Suppressor macrophage treated with lipopolysaccharide for 4 hours (primary cell): ENCODE results near the gene GRM8.
"Not testable (repeated sequence)": the region's sequence is repeated elsewhere in the genome, so short reads cannot be mapped to it uniquely, and the experiment has no call there.

ENCODE experiments used
- DNase-seq: peaks from one replicate; pipeline ENCODE4 v3.0.0-alpha.2; 2020

The GRM8 gene

DNA sequence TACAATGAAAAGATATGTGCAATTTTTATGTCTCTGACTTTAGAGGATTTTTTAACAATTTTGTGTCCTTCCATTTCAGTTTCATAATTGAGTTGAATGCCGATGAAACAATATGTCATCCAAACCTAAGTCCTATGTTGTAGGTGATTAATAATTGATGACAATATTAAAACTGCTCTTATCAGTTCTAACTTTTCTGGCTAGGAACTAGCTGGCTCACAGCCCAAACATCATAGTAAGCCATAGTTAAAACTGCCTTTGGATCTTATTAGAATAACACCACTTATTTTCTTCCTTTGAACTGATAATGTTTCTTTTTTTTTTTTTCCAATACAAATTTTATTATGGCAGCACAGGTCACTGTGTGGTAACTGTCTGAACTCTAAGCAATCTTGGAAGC lies 230.9 kb downstream of the GRM8 start:
- DNase-seq, result no peak

- DNase-seq, result no peak
These were observed 231.6 kb downstream of the GRM8 start for GRCh38 chr7:127021019-127021738.

DNA sequence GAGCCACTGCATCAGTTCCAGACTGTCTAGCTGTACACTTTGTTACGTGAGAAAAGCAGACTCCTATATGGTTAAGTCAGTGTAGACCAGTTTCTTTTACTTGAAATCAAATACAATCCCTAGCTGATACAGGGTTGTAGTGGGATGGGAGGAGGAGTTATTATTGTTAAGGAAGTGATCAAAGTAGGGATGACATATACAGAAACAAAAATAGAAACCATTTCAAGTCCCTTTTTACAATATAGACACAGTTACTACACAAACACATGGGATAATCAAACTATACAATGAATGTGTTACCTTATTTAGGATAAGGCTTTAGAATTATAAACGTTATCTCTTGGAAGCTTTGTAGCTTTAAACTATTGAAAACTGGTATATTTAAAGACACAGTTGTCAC lies 233.9 kb downstream of the GRM8 start:
- DNase-seq, result no peak

- DNase-seq, result no peak
These were observed 235.5 kb downstream of the GRM8 start for GRCh38 chr7:127017196-127017595.

DNA sequence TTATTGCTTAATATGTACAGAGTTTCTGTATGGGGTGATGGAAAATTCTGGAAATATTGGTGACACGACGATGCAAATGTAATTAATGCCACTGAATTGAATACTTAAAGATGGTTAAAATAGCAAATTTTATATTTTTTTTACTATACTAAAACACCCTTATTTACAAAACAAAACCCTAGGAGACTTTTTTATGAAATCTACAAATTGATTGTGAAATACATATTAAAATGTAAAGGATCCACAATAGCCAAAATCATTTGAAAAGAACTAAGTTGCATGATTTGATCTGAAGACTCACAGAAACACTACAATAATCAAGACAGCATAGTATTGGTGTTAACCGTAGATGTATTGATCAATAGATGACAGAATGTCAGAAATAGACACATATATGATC lies 252.0 kb downstream of the GRM8 start:
- no peak for DNase-seq

- no peak for DNase-seq
These were observed 256.1 kb downstream of the GRM8 start for GRCh38 chr7:126996659-126997058.

- no peak for DNase-seq
These were observed 259.0 kb downstream of the GRM8 start for GRCh38 chr7:126993626-126994213.

DNA sequence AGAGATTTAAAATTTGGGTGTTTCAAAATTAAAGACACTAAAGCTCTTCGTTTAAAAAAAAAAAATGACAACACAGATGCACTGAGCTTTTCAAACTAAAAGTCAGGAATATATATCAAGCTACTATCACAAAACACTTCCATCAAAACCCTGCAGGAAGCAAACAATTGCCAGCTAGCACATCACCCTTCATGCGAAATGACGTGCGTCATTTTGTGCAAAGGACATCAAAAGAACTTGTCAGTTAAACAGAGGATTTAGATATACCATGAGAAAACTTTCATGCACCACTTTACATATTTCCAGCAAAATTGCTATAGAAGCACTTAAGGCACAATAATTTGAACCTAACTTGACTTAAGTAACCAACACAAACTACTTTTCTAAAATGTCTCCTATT lies 264.7 kb downstream of the GRM8 start:
- no peak for DNase-seq

DNA sequence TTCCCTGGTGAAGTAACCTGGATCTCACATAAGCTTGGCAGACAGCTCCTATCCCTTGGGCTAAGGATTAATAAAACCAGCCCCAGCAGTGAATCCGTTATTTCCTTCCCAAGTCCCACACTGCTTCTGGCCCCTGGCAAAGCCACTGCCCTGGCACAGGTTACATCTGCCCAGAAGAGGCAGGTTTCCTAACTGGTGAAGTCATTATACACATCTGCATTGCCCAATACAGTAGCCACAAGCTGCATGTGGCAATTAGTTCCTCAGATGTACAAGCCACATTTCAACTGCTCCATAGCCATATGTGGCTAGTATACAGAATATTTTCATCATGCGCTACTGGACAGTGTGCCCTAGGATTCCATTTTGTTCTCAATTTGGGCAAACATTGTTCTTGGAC lies 273.0 kb downstream of the GRM8 start:
- no peak for DNase-seq

- no peak for DNase-seq
These were observed 273.9 kb downstream of the GRM8 start for GRCh38 chr7:126978865-126979264.

GRCh38 chr7:126973066-126973465 lies 279.7 kb downstream of the GRM8 start:
- DNase-seq, result no peak

DNA sequence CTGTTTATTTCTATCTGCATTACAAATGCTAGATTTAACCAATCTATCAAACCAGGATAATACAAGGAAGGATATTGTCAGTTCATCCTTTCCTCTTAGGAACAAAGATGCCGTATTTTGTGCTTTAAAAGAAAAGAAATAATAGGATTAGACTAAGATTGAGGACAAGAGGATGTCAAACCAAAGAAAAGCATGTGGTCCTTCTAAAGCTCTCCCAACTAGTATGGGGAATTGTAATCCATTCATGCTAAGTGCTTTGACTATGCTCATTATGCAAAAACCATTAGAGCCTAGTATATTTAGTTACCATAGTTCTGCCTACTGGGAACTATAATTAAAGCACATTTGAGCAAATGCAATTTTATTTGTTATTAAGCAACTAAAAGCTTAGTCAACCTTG lies 280.2 kb downstream of the GRM8 start:
- no peak for DNase-seq

- DNase-seq, result no peak
These were observed 293.1 kb downstream of the GRM8 start for GRCh38 chr7:126959649-126960048.

DNA sequence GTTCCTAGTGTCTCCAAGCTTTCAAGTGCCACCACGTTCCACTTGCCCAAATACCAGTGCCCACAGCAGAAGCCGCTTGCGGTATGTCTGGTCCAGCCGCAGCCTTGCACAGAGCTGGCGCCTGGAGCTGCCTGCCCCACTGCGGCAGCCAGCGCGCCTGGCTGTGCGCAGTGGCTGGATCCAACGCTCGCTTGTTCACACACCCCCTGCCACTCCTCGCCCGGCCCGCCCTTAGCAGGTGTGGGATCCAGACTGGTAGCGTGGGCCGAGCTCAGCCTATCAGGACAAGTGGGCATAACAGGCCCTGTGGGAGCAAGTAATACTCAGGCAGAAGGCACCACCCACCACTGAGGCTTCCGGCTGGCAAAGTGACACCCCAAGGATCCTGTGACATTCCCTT lies 294.4 kb downstream of the GRM8 start:
- DNase-seq, result no peak

DNA sequence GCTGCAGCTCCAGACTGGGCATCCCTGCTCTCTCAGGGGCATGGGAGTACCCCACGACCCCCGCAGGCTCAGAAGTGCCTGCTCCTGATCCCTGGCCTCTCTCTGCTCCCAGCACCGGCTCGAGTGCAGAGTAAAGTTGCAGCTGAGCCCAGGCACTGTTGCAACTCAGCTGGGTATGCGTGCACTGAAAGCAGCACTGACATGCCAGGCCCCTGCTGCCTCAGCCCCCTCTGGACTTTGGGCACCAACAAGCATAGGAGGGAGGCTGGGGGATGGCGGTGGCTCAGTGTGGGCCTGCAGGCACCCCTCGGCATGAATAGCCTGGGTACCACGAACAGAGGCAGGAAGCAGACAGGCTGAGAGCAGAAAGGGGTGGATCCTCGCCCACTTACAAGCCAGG lies 295.3 kb downstream of the GRM8 start:
- no peak for DNase-seq

DNA sequence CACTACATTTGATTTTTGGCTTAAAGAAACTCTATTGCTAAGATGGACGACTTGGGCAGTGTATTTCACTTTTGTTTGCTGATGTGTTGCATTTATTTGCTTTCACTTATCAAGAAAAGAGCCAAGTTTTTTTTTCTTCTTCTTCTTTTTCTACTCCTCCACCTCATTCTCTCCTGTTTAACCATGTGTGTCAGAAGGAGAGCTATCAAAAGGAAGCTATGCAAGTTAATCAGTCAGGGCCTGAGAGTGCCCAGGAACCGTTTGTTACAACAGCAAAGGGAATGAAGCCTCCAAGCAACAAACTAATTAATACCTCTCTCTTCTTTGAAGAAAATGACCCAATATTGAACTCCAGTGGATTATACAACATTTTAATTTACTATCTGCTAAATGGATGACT lies 299.3 kb downstream of the GRM8 start:
- DNase-seq, result no peak

DNA sequence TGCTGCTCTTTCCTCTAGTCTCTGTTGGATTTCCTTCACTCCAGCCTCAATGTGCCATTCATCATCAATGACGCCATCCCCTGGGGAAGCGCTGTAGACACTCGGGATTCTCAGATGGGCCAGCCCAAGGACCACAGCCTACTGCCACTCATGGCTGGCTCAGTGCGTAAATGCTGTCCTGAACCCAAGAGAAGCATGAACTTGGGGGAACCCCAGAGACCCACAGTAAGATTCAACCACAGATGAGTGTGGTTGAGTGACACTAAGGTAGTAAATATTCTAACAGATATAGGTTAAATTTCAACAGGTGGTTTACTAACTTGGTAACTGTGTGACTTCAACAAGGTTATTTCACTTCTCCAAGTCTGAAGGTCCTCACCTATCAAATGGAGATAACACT lies 304.1 kb downstream of the GRM8 start:
- DNase-seq, result no peak

- DNase-seq, result no peak
These were observed 311.9 kb downstream of the GRM8 start for GRCh38 chr7:126940723-126941307.

DNA sequence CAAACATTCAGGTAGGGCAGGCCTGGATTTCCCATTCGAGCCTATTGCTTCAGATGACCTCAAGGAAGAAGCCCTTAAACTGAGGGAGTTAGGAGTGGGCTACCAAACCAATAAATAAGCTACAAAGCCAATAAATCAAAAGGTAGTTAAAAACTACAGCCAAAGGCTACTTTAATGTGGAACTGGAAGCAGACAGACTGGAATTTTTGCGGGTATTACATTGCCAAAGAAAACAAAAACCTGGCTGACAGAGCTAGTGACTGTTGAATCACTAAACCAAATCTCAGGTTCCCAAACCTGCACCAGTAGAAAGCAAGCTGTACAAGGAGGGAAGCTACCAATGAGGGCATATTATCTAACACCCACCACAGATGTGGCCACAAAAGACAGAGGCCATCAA lies 315.6 kb downstream of the GRM8 start:
- no peak for DNase-seq

DNA sequence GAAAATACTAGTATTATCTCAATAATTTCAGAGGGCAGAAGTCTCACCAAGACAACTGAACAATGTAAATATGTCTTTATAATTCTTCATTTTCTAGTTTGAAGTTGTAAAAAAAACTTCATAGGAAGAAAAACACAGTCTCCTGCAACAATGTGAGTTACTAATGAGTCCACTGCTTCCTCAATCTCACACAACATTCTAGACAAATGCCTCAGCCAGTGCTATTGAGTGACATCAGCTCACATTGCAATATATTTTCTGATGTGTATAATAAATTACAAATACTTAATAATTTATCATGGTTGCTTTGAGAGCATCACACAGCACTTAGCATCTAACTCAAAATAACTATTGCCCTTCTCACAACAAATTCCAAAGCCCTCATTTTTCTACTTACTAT lies 321.2 kb downstream of the GRM8 start:
- no peak for DNase-seq

DNA sequence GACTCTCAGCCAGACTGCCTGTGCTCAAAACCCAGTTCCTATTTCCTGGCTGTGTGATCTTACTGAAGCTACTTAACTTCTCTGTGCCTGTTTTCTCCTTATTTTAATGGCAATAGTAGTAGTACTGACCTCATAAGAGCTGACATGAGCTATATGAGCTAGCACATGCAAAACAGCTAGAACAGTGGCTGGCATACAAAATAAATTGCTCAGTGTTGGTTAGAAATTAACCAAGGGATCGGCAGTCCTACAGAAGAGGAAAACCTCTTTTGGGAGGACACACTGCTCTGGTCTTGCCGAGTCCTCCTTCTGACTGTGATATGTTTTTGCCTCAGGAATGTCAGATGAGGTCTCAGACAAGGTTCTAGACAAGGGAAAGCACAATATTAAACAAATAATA lies 322.6 kb downstream of the GRM8 start:
- no peak for DNase-seq

GRCh38 chr7:126924477-126924876 lies 328.3 kb downstream of the GRM8 start:
- no peak for DNase-seq

DNA sequence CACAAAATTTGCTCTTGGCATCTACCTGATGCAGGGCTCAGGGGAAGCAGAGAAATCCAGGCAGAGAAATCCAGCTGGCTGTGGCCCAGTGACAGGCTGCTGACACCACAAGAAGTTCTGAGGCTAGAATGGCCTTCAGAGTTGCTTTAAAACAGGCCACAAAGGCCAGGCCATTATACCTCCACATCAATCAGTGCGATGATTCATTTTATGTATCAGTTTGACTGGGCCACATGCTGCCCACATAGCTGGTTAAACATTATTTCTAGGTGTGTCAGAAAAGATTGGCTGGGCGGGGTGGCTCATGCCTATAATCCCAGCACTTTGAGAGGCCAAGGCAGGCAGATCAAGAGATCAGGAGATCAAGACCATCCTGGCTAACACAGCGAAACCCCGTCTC lies 341.1 kb downstream of the GRM8 start:
- DNase-seq, result not testable (repeated sequence)

- DNase-seq, result not testable (repeated sequence)
These were observed 344.2 kb downstream of the GRM8 start for GRCh38 chr7:126908564-126908963.

DNA sequence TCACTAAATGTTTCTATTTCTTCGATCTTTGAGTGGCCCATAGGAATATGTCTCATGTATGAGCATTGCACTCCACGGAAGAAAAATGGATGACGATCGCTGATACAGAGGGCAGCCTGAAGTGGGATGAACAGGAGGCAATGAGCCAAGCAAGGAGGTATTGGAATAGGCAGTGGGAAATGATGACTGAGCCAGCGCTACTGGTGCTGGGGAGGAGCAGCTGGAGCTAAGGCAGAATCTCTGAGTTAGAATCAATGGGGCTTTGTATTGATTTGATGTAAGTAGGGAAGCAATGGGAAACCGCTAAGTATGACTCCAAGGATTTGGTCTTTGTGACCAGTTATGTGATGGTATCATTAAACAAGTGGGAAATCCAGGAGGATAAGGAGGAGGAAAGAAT lies 345.1 kb downstream of the GRM8 start:
- not testable (repeated sequence) for DNase-seq
